ENCODE data around the gene SLC18B1. TPM values are rescaled to one million over a fixed set of nuclear protein-coding genes. Genes with fewer than 3 reads are reported as not detected.

Gene SLC18B1
- total RNA-seq, 2 experiments from 2014 or later, result 5.8 to 6.0 TPM

DNA sequence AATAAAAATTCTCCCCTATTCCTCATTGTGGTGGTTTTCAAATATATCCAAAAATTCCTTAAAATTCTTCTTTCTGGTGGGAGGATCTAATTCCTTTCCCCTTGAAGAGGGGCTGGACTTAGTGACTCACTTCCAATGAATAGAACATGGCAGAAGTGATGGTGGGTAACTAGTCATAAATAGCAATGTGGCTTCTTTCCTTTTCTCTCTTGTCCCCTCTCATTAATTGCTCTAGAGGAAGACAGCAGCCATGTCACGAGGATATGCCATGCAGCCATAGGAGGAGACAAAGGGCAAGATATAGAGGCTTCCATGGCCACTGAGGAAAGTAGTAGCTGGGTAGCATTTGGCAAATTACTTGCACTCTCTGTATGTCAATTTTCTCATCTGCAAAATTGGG lies 46.6 kb downstream of the SLC18B1 start:
- H3K9me3 ChIP-seq (ENCODE audit: low read length), result no peaks in the 10 kb centered on the region
- no TSS peak for BruUV-seq (replicated peaks)
- POLR2A ChIA-PET, result interaction anchor here (0.7 to 2.0 kb wide), 5 partner anchors 9 to 89 kb away, joined by 3 to 13 read pairs (median 3); partner anchors contain the start of gene SLC18B1
- no peak overlapping the region for H3K27ac ChIP-seq (ENCODE audit: low read depth, low read length, poor library complexity, severe bottlenecking)
- intact Hi-C loops (cut with micrococcal nuclease; ENCODE audit: unreplicated experiment), result loop anchor here (10.0 kb wide), 1 partner anchor 477 kb away; no protein-coding TSS in a partner anchor
- H3K36me3 ChIP-seq (ENCODE audit: insufficient read depth, low read length), result peaks cover 74% of the 10 kb centered on the region
- no peak overlapping the region for H3K4me3 ChIP-seq (ENCODE audit: low read depth, low read length, poor library complexity, severe bottlenecking)
- DNase-seq (ENCODE audit: low spot score), result no peak
- H3K79me2 ChIP-seq (ENCODE audit: insufficient read depth, low read depth, low read length), result peaks cover 10% of the 10 kb centered on the region; the same call in 1 of the 2 replicates
- no peaks in the 10 kb centered on the region for H4K20me1 ChIP-seq (ENCODE audit: insufficient read depth, low read length)
- no peak overlapping the region for H3K4me2 ChIP-seq (ENCODE audit: low read length)
- no peaks in the 10 kb centered on the region for H3K9me2 ChIP-seq (ENCODE audit: insufficient read depth, low read length)
- no peak overlapping the region for H2AFZ ChIP-seq (ENCODE audit: low read length)
- H3K4me1 ChIP-seq (ENCODE audit: insufficient read depth, low read length, poor library complexity, severe bottlenecking), result peaks cover 23% of the 10 kb centered on the region
- no peak for TF ChIP-seq EZH2phosphoT487 (IDR thresholded peaks at IDR 0.05; ENCODE audit: borderline replicate concordance, low read depth, low read length)
- TF ChIP-seq, protein P1, sequence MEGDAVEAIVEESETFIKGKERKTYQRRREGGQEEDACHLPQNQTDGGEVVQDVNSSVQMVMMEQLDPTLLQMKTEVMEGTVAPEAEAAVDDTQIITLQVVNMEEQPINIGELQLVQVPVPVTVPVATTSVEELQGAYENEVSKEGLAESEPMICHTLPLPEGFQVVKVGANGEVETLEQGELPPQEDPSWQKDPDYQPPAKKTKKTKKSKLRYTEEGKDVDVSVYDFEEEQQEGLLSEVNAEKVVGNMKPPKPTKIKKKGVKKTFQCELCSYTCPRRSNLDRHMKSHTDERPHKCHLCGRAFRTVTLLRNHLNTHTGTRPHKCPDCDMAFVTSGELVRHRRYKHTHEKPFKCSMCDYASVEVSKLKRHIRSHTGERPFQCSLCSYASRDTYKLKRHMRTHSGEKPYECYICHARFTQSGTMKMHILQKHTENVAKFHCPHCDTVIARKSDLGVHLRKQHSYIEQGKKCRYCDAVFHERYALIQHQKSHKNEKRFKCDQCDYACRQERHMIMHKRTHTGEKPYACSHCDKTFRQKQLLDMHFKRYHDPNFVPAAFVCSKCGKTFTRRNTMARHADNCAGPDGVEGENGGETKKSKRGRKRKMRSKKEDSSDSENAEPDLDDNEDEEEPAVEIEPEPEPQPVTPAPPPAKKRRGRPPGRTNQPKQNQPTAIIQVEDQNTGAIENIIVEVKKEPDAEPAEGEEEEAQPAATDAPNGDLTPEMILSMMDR (conservative IDR thresholded peaks at IDR 0.05; ENCODE audit: low read length), result no peak
- CTCF ChIA-PET (ENCODE audit: unreplicated experiment), result no interaction called here

DNA sequence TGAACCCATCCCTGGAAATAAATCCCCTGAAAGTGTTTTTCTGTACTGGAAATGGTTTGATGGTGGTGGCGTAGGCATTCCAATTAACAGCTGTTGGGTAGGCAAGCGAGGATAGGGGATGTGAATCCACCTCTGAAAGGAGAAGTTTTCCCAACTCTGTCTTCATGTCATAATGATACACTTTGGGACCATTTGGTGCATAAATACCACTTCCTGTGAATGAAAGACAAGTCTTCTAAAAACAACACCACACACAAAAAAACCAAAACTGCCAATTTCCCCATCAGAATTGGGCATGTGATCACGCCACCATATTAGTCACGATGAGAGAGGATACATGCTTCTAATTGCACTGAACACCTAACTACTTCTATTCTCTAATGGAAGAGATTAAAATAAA lies 47.1 kb downstream of the SLC18B1 start:
- CTCF ChIA-PET (ENCODE audit: unreplicated experiment), result no interaction called here

More for the DNA sequence above, 47.1 kb downstream of the SLC18B1 start:
- H3K4me3 ChIP-seq (ENCODE audit: low read depth, low read length, poor library complexity, severe bottlenecking), result no peak overlapping the region
- DNase-seq (ENCODE audit: low spot score), result no peak
- no peaks in the 10 kb centered on the region for H3K9me3 ChIP-seq (ENCODE audit: low read length)
- no peak overlapping the region for H3K4me2 ChIP-seq (ENCODE audit: low read length)
- no peaks in the 10 kb centered on the region for H4K20me1 ChIP-seq (ENCODE audit: insufficient read depth, low read length)
- no peak overlapping the region for H3K27ac ChIP-seq (ENCODE audit: low read depth, low read length, poor library complexity, severe bottlenecking)
- peaks cover 7% of the 10 kb centered on the region; the same call in 1 of the 2 replicates for H3K79me2 ChIP-seq (ENCODE audit: insufficient read depth, low read depth, low read length)
- H3K36me3 ChIP-seq (ENCODE audit: insufficient read depth, low read length), result peaks cover 80% of the 10 kb centered on the region
- no peaks in the 10 kb centered on the region for H3K9me2 ChIP-seq (ENCODE audit: insufficient read depth, low read length)
- POLR2A ChIA-PET, result interaction anchor here (0.6 to 1.1 kb wide), 3 partner anchors 27 to 63 kb away, joined by 3 to 4 read pairs (median 3); partner anchors contain the start of genes RPS12 and SLC18B1
- H2AFZ ChIP-seq (ENCODE audit: low read length), result no peak overlapping the region
- H3K4me1 ChIP-seq (ENCODE audit: insufficient read depth, low read length, poor library complexity, severe bottlenecking), result peaks cover 18% of the 10 kb centered on the region
- BruUV-seq (replicated peaks), result no TSS peak
- TF ChIP-seq, protein P1 (conservative IDR thresholded peaks at IDR 0.05; ENCODE audit: low read length), result no peak
- TF ChIP-seq EZH2phosphoT487 (IDR thresholded peaks at IDR 0.05; ENCODE audit: borderline replicate concordance, low read depth, low read length), result no peak
- intact Hi-C loops (cut with micrococcal nuclease; ENCODE audit: unreplicated experiment), result loop anchor here (10.0 kb wide), 1 partner anchor 477 kb away; no protein-coding TSS in a partner anchor
